ENCODE results near the gene KHDRBS1.
A peak's percentile ranks its signal among the peaks of the same experiment; 100 is the strongest.

The KHDRBS1 gene

DNA sequence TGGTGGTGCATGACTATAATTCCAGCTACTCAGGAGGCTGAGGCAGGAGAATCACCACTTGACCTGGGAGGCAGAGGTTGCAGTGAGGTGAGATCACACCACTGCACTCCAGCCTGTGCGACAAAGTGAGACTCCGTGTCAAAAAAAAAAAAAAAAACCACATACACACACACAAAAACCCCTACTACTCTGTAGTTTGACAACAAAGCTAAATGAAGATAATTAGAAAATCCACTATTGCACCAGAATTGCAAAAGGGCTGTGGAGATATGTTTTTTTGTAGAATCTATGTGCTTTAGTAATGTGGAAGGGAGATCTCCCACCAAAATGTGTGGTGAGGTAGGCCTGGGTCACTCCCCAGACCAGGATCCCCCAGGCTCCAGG, 32.2 kb upstream of the KHDRBS1 start:
- Histone ChIP-seq H3K4me2 (ENCODE audit: low read depth, low read length) (peak overlapping the region; percentile 61; the same call in 1 of the 2 replicates), H3K9me2 (replicated peaks; ENCODE audit: insufficient read depth, low read length) (no peaks in the 10 kb centered on the region)
- DNase-seq, result no peak

GRCh38 chr1:31981972-31982371, 31.7 kb upstream of the KHDRBS1 start:
- H3K27ac ChIP-seq (ENCODE audit: low read length), result peak overlapping the region; percentile 73; the same call in 1 of the 2 replicates
- H2AFZ ChIP-seq (ENCODE audit: low read length), result peak overlapping the region; percentile 10; the same call in 1 of the 2 replicates
- H3K9me2 ChIP-seq (replicated peaks; ENCODE audit: insufficient read depth, low read length), result no peaks in the 10 kb centered on the region
- H3K4me1 ChIP-seq (ENCODE audit: low read length), result peaks cover 50% of the 10 kb centered on the region
- peak; percentile 24 for DNase-seq
- TF ChIP-seq EZH2 (optimal IDR thresholded peaks at IDR 0.05; ENCODE audit: low read depth, low read length), result no peak
- TF ChIP-seq, protein P1, sequence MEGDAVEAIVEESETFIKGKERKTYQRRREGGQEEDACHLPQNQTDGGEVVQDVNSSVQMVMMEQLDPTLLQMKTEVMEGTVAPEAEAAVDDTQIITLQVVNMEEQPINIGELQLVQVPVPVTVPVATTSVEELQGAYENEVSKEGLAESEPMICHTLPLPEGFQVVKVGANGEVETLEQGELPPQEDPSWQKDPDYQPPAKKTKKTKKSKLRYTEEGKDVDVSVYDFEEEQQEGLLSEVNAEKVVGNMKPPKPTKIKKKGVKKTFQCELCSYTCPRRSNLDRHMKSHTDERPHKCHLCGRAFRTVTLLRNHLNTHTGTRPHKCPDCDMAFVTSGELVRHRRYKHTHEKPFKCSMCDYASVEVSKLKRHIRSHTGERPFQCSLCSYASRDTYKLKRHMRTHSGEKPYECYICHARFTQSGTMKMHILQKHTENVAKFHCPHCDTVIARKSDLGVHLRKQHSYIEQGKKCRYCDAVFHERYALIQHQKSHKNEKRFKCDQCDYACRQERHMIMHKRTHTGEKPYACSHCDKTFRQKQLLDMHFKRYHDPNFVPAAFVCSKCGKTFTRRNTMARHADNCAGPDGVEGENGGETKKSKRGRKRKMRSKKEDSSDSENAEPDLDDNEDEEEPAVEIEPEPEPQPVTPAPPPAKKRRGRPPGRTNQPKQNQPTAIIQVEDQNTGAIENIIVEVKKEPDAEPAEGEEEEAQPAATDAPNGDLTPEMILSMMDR (IDR thresholded peaks at IDR 0.05; ENCODE audit: low read length), result no peak
- no peak for TF ChIP-seq EZH2phosphoT487 (IDR thresholded peaks at IDR 0.05; ENCODE audit: low read length)
- no peaks in the 10 kb centered on the region for H3K79me2 ChIP-seq (ENCODE audit: low read length)
- H3K27me3 ChIP-seq (replicated peaks; ENCODE audit: insufficient read depth, low read length), result no peaks in the 10 kb centered on the region
- peak overlapping the region; percentile 61; the same call in 1 of the 2 replicates for H3K4me2 ChIP-seq (ENCODE audit: low read depth, low read length)
- peaks cover 33% of the 10 kb centered on the region for H3F3A ChIP-seq (ENCODE audit: insufficient read depth, low read length)
- no peaks in the 10 kb centered on the region for H3K9me3 ChIP-seq (replicated peaks; ENCODE audit: insufficient read depth, low read length)
- no peak overlapping the region for H3K4me3 ChIP-seq (ENCODE audit: low read length)
- H3K36me3 ChIP-seq (replicated peaks; ENCODE audit: insufficient read depth, low read length), result no peaks in the 10 kb centered on the region
- peak overlapping the region; percentile 11; the same call in 1 of the 2 replicates for H3K9ac ChIP-seq (ENCODE audit: low read length)
- no peaks in the 10 kb centered on the region for H4K20me1 ChIP-seq (ENCODE audit: insufficient read depth, low read length)

More for the DNA sequence above, 32.2 kb upstream of the KHDRBS1 start:
- Histone ChIP-seq H3K27me3 (replicated peaks; ENCODE audit: insufficient read depth, low read length) (no peaks in the 10 kb centered on the region), H3K4me1 (ENCODE audit: low read length) (peaks cover 45% of the 10 kb centered on the region), H4K20me1 (ENCODE audit: insufficient read depth, low read length) (no peaks in the 10 kb centered on the region), H3K4me3 (ENCODE audit: low read length) (no peak overlapping the region), H3K36me3 (replicated peaks; ENCODE audit: insufficient read depth, low read length) (no peaks in the 10 kb centered on the region), H3K79me2 (ENCODE audit: low read length) (no peaks in the 10 kb centered on the region), H3F3A (ENCODE audit: insufficient read depth, low read length) (peaks cover 33% of the 10 kb centered on the region), H2AFZ (ENCODE audit: low read length) (peak overlapping the region; percentile 10), H3K27ac (ENCODE audit: low read length) (peak overlapping the region; percentile 73; the same call in 1 of the 2 replicates), H3K9ac (ENCODE audit: low read length) (peak overlapping the region; percentile 11; the same call in 1 of the 2 replicates), H3K9me3 (replicated peaks; ENCODE audit: insufficient read depth, low read length) (no peaks in the 10 kb centered on the region)
- TF ChIP-seq EZH2phosphoT487 (IDR thresholded peaks at IDR 0.05; ENCODE audit: low read length), result no peak
- TF ChIP-seq EZH2 (optimal IDR thresholded peaks at IDR 0.05; ENCODE audit: low read depth, low read length), result no peak
- TF ChIP-seq, protein P1 (IDR thresholded peaks at IDR 0.05; ENCODE audit: low read length), result no peak

DNA sequence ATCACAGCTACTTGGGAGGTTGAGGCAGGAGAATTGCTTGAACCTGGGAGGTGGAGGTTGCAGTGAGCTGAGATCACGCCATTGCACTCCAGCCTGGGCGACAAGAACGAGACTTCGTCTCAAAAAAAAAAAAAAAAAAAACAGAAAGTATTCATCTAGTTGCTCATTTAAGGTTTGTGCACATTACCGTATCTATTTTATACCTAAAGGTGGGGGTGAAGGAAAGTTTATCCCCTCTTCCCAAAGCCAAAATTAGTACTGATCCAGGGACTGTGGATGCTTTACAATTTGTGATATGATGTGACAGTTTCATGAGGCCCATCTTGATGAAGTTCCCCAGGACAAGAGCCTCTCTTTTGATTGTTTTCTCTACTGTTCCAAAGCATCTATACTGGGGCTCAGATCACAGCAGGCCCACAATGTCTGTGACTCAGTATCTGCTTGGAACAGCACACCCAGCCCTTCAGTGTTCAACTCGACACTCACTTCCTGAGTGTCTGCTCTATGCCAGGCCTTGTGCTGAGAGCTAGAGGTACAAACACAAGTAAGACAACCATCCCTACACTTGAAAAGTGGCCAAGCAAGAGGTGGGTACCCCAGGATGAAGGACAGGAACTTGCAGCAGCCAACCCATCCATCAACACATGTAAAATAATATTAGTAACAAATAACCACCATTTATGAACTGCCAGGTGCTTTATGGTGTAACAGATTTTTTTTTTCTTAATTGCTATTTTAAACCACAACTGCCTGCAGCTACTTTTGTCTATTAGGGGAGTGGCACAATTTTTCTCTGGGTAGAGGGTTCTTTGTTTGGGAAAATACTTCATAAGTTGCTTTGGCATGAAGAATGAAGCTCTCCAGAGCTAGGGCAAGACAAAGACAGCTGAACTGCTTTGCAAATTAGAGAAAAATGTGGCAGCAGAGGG, 29.0 kb upstream of the KHDRBS1 start:
- H4K20me1 ChIP-seq (ENCODE audit: insufficient read depth, low read length), result no peaks in the 10 kb centered on the region
- peaks cover 33% of the 10 kb centered on the region for H3F3A ChIP-seq (ENCODE audit: insufficient read depth, low read length)
- H3K27ac ChIP-seq (ENCODE audit: low read length), result peak overlapping the region; percentile 93
- peak; percentile 43 for DNase-seq
- H3K79me2 ChIP-seq (ENCODE audit: low read length), result no peaks in the 10 kb centered on the region
- H3K4me3 ChIP-seq (ENCODE audit: low read length), result peak overlapping the region; percentile 39
- H3K4me2 ChIP-seq (ENCODE audit: low read depth, low read length), result peak overlapping the region; percentile 83
- H3K9me3 ChIP-seq (replicated peaks; ENCODE audit: insufficient read depth, low read length), result no peaks in the 10 kb centered on the region
- TF ChIP-seq, protein P1 (IDR thresholded peaks at IDR 0.05; ENCODE audit: low read length), result no peak
- TF ChIP-seq EZH2phosphoT487 (IDR thresholded peaks at IDR 0.05; ENCODE audit: low read length), result no peak
- TF ChIP-seq EZH2 (optimal IDR thresholded peaks at IDR 0.05; ENCODE audit: low read depth, low read length), result no peak
- H3K4me1 ChIP-seq (ENCODE audit: low read length), result peaks cover 46% of the 10 kb centered on the region
- no peaks in the 10 kb centered on the region for H3K27me3 ChIP-seq (replicated peaks; ENCODE audit: insufficient read depth, low read length)
- peak overlapping the region; percentile 54 for H3K9ac ChIP-seq (ENCODE audit: low read length)
- H3K9me2 ChIP-seq (replicated peaks; ENCODE audit: insufficient read depth, low read length), result no peaks in the 10 kb centered on the region
- H2AFZ ChIP-seq (ENCODE audit: low read length), result peak overlapping the region; percentile 59
- no peaks in the 10 kb centered on the region for H3K36me3 ChIP-seq (replicated peaks; ENCODE audit: insufficient read depth, low read length)

Data from MM.1S (cell line).